ENCODE measurements around the gene CAPN15.
A peak's percentile ranks its signal among the peaks of the same experiment; 100 is the strongest.

The CAPN15 gene

DNA sequence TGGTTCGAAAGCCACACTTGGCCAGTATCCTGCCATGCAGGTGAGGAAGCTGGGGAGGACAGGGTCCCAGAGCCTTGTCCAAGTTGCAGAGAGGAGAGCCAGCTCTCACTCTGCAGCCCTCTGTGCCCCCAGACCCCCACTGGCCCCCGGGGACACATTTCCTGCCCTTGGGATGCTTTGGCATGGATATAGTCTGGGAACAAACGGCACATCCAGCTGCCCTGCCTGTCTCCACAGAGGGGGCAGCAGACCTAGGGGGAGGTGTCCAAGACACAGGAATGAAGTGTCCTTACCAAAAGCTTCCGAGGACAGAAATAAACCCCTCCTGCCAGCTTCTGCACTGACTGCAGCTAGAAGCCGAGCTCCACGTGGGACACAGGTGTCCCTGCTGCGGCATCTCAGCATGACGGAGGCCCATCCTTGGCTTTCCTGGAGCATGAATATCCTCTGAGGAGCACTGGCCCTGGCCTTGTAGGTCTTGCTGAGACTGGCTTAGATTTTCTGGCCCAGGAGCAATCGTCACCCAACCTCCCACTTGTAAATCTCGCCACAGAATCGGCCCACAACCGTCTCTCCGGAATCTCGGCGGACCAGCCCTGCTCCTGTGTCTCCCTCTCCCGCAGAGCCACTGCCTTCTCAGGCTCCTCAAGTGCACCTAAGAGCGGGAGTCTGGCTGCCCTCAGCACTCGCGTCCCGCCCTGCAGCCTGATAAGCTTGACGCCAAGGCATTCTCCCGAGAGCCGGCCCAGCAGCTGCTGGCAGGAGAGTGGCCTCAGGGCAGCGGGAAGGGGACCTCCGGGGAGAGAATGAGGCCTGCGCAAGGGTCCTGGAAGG is 1.1 kb upstream of the CAPN15 start:
- peak in 1 of 4 experiments; percentile 33 for DNase-seq

DNA sequence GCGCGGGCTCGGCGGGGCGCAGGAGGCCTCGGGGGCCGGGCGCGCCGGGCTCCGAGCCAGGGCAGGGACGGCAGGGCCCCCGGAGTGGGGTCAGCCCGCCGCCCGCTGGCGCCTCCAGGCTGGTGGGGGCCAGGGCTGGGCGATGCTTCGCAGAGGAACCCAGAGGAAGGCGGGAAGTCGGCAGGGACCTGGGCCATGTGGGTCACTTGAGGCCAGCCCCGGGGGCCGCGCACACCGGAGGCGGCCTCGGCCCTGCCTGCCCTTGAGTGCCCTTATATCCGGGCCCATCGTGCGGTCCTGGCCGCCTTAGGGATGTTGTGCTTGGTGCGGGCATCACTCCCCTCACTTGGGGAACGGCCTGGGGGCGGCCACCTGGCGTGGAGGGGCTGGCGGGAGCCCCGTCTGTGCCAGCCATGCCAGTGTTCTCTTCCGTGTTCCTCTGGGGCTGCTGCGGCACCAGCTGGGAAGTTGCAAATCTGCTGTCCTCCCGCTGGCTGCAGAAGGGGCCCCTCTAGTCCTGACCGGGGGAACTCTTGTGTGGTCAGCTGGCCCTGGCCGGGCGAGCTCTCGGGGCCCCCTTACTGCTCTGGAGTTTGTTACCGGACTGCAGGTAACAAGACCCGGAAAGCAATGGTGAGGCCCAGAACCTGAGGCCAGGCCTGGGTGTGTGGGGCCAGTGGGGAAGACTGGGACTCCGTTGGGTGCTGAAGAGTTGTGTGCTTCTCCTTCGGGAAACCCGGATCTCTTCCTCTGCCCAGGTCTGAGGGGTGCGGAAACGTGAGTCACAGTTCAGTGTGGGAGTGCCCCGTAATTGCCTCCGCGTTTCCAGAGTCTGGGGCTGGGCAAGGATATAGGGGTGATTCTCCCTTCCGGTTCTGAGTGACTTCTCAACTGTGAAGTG is 849 bp downstream of the CAPN15 start:
- DNase-seq = peak in 1 of 4 experiments; percentile 18

DNA sequence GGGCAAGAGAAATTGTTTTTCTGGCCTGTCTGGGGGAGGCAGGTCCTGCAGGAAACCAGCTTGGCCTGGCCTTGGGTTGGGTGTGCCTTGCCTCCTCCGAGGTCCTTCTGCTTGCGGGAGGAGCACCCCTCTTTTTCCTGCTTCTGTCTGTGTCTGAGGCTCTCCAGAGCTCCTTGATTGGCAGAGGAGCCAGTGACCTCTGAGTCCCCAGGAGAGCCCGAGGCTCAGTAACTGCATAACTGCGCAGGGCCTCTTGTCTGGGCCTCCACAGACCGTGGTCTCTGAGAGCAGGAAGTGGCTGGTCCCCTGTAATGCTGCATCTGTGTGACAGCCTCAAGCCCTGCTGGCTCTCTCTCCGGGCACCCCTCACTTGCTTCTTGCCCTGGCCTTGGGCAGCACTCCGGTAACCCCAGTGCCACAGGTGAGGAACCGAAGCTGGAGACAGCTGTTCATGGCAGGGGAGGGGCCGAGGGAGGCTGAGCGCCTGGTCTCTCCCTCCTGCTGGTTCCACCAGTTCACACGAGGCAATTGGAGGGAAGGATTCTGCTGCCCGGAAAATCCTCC is 1.6 kb downstream of the CAPN15 start:
- DNase-seq = no peak

DNA sequence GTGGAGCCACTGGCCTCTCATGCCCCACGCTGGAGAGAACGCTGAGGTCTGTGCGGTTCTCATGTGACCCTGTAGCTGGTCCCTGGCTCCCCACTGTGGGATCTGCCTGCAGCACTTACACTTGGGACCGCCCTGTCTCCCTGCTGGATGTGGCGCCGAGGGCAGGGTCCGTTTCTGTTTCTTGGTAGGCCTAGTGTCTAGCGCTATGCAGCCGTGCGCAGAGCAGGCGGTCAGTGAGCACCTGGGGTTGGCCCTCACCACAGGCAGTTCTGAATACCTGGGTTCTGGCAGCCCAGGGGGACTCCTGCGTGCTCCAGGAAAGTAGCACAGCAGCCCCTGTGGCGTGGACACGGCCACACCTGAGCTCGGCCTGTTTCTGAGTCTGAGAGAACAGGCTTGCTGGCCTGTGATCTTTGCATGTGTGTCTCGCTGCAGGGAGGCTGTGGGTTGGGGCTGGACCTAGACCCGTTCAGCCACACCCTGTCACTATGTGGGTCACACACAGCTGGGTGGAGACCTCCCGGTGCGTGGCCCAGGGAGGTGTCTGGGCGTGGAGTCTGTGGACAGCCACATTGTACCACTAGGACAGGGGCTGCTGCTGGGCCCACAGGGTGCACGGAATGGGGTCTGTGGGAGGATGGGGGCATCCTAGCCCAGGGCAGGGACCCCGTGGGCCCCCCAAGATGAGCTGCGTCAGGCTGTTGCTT is 2.8 kb downstream of the CAPN15 start:
- no peak for DNase-seq

DNA sequence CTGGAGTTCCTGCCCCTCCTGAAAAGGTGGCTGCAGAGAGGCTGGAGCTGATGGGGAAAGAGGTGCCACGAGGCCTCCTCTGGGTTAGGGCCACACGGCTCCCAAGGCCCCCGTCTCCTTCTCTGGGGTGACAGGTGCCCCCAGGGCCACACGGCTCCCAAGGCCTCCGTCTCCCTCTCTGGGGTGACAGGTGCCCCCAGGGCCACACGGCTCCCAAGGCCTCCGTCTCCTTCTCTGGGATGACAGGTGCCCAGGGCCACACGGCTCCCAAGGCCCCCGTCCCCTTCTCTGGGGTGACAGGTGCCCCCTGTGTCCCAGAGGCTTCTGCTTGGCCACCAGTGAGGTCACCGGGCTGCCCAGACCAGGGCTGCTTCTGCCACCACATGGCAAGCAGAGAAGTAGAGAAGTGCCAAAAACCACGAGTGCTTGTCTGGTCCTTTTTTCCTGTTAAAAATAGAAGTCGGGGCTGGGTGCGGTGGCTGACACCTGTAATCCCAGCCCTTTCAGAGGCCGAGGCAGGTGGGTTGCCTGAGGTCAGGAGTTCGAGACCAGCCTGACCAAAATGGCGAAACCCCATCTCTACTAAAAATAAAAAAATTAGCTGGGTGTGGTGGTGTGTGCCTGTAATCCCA is 4.1 kb downstream of the CAPN15 start:
- DNase-seq = no peak

DNA sequence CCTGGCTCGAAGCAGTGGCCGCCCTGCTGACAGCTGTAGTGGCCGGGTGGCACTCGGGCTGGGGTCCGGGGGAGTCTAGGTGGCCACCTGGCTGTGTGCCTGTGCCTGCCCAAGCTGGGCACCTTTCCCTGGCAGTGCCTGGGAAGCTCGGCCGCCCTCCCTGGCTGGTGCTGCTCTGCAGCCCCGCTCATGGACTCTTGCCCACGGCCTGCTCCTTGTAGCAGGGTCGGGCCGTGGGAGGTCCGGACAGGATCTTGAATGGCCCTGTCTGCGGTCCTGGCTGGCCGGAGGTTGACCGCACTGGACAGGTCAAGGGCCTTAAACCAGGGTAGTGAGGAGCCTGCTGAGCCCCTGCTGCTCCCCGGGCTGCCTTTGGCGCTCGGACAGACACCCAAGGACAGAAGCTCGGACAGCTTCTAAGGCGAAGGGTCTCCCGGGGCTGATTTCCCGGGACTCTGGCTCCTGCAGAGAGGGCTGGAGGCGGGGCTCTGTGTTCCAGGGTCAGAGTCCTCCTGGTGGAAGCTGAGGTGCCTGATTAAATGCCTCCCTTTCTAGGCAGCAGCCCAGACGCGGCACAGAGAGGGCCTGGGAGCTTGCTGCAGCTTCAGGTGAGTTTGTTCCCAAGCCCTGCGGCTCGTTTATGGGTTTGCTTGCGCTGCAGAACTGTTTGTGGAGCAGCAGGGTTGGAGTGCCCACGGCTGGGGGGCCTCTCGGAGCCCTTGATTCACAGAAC is 6.0 kb downstream of the CAPN15 start:
- DNase-seq = no peak

DNA sequence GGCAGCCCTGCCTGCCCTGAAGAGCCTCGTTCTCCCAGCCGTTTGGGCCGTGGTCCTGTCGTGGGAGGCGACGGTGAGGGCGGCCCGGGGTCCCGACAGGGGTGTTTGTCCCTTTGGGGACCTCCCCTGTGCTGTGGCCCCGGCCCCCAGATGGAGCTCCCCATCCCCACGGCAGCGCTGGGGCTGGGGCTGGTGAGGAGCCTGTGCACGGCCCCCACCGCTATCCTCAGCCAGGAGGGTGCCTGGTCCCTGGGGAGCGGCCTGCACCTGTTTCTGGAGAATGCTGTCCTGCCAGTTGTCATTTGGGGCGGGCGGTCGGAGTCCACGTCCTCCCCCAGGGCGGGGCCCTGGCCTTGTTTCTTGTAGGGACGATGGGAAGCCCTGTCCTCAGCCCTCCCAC is 6.6 kb downstream of the CAPN15 start:
- DNase-seq = no peak

DNA sequence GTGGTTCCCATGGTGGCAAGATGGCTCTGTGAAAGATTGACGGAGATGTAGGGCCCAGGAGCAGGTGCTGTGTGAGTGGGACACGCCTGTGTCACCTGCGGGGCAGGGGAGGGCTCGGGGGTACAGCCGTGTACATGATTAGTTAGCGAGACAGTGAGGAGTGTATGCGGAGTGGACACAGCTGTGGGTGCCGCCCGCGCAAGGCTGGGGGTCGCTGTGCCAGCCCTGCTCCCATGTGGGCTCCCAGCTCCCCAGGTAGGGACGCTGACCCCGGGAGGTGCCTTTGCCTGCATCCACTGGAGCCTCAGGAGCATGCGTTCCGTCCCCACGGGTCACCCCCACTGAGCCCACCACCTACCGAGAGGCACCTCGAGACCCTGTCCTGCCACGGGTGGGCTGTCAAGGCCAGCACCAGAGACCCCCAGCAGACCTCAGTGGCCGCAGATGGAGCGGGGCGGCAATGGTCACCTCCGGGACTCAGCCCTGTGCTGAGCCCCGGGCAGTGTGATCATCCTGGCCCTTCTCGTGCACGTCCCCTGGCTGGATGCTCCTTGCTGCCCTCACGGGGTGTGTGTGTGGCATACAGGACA is 7.4 kb downstream of the CAPN15 start:
- DNase-seq = no peak

DNA sequence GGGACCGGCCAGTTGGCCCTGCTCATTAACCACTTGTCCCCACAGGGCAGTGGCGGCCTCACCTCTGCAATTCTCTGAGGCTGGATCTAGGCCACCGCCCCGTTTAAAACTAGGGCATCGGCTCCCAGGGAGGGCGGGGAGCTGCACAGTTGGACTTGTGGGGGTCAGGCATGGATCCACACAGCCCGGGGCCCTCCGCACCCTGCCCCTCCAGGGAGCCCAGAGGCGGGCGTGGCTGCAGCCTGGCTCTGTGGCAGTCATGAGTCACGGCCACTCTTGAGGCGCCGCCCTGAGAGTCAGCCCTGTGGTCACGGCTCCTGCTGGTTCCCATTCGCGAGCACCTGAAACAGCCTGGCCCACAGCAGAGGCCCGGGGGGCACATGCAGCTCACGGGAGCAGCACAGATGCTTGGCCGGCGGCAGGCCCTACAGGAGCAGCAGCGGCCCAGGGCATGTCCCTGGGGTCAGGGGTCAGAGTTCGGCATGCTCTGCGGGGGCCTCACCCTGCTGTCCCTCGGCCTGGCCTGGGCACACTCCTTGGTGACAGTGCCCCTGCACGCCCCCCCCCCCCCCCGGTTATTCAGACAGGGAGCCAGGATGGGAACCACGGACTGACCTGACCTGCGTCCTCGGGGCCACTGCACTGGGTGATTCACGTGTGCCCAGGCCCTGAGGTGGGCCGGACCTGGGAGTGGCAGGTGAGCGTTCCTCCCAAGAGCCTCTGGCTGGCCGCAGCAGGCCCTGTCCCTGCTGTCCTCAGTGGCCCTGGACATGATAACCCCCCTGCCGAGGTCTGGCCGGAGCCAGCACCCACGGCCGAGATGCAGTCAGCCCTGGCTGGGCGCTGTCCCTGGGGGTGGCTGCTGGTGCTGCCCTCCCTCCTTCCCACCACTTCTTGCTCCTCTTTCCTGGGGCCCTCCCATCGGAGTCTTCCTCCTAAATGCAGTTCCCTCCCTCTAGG is 8.2 kb downstream of the CAPN15 start:
- no peak for DNase-seq

DNA sequence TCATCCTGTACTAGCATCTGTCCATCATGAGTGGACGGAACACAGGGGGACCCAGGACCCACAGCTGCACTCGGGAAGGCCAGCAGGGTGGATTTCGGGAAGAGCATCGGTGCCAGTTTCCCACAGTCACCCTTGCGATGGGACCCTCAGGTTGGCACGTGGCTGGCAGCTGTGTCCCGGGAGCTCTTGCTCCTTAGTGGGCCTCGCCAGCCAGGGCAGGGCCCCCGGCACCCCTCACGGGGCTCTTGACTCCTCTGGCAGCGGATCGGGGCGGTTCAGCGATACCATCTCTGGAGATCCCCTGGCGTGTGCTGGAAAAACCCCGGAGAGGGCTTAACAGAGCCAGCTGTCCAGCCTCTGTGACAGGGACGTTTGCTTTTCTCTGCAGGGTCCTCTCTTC is 9.2 kb downstream of the CAPN15 start:
- no peak for DNase-seq

DNA sequence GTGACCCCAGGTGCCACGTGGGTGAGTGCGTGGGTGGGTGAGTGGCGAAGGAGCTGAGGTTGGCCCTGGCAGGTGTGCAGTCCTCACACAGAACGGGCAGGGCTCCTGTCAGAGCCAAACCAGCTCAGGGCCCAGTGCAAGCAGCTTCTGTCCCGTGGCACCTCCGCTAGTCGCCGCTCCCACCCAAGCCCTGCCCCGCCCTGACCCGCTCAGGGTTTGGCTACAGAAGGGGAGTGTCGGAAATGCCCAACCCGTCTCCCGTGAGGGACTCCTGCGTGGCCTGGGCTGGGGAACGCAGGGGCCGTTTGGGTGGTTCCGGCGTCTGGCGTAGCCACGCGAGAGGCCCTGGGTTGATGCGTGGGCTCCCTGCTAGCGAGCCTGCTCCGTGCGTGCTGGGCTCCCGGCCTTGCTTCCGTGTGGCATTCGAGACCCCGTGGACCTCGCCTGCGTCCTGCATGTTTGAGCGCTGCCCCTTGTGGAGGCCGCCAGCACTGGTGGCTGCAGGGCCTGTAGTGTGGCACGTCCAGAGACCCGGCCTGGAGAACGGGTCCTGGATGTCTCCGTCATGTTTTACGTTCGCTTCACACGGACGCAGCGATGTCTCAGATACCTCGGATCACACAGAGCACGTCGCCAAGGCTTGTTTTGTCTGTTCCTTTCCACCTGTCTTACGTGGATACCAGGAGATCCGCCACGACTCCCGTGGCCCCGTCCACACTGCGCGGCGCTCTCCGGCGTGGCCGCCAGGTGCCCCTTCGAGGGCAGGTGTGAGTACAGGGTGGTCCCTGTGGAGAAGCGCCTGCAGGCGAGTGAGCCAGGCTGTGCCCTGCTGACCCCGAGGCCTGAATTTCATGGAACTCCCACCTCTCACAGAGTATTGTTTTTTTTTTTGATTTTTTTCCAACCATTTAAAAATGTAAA is 10.2 kb downstream of the CAPN15 start:
- no peak for DNase-seq

DNA sequence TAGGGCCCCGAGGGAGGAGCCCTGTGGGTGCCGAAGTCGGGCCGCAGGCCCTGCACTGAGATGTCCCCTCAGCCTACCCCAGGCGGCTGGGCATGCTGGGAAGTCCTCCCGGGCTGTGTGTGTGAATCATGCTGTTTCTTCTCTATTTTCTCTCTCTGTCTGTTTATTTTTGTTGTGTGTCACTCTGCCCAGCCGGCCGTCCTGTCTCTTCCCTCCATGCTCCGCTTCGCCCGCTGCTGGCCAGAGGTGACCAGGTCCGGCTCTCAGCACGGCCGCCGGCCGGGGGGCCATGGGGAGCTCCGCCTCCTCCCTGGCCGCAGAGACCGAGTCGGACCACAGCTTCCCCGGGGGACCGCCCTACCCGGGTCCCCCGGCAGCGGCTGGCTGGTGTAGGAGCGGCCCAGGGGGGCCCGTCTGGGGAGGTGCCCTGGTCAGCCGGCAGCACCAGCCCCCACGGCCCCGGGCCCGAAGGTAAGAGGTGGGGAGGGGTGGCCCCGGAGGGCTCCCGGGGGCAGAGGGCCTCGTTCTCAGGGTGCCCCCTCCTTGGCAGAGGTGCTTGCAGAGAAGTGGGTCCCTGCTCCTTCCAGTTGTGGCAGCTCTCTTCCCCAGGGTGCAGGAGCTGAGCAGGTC is 12.5 kb downstream of the CAPN15 start:
- DNase-seq = no peak

DNA sequence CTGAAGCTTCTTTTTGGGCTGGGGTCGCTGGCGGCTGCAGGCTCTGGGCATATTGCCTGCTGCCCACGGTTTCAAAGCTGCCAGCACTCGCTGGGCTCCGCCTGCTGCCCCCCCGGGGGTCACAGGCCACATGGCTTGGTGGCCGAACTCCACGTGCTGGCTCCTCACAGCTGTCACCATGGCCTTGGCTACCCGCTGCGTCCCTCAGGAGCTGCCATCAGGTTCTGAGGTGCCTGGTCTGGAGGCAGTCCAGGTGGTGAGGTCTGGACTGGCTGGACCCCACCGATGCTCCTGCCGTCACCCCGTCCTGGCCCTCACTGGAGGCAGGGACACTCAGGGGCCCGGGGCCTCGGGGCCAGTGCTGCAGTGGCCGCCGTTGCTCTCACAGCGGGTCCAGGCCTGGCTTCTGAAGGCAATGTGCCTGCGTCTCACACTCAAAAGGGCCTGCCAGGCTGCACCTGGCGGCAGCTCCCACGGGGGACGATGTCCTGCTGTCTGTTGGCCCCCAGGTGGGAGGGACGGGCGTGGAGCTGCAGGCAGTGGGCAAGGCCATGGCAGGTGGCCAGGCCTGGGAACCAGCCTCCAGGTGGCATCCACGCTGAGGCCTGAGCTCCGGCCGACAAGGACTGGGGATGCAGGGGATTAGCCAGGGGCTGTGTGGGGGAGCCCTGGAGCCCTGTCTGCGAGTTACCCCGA is 13.3 kb downstream of the CAPN15 start:
- DNase-seq = no peak

DNA sequence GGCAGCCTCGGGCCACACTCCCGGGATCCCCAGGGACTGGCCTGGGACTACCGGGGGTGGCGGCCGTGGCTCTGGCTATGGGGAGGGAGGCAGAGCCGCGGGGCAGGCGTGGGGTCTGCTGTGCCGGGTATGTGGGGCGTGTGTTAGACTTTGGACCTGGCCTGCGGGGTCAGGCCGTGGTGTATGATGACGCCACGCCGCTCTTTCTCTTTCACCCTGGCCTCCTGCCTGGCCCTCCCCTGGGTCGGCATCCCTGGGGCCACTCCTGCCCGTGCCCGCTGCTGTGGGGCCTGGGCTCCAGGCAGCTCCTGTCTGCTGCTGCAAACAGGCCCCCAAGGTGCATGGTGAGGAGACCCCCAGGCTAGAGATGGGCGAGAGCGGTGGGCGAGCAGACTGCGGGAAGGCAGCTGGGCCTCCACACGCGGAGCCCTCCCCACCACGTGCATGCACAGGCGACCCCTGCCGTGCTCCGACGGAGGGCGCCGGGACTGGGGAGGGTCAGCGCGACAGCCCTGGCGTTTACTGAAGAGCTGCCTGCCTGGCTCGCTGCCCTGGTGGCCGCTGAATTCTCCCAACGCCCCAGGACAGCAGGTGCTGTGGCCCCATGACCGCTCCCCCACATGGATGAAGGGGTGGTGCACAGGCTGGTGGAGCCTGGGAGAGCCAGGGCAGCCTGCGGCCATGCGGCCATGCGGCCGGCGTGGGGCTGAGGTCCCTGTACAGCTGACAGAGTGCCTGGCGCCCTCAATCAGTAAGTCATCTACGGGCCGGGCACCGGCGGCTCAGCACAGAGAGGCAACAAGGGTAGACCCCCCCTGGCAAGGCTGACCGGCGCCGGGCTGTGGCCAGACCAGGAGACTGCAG is 16.0 kb downstream of the CAPN15 start:
- no peak for DNase-seq

DNA sequence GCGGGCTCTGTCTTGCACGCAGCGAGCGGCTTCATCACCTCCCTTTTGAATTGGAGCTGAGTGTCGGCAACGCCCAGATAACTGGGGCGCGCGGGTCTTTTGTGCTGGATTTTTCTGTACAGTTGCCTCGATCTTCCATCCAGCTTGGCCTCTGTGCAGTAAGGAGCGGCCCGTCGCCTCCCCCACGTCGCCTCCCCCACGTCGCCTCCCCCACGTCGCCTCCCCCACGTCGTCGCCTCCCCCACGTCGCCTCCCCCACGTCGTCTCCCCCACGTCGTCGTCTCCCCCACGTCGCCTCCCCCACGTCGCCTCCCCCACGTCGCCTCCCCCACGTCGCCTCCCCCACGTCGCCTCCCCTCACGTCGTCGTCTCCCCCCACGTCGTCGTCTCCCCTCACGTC is 17.0 kb downstream of the CAPN15 start:
- no peak for DNase-seq

DNA sequence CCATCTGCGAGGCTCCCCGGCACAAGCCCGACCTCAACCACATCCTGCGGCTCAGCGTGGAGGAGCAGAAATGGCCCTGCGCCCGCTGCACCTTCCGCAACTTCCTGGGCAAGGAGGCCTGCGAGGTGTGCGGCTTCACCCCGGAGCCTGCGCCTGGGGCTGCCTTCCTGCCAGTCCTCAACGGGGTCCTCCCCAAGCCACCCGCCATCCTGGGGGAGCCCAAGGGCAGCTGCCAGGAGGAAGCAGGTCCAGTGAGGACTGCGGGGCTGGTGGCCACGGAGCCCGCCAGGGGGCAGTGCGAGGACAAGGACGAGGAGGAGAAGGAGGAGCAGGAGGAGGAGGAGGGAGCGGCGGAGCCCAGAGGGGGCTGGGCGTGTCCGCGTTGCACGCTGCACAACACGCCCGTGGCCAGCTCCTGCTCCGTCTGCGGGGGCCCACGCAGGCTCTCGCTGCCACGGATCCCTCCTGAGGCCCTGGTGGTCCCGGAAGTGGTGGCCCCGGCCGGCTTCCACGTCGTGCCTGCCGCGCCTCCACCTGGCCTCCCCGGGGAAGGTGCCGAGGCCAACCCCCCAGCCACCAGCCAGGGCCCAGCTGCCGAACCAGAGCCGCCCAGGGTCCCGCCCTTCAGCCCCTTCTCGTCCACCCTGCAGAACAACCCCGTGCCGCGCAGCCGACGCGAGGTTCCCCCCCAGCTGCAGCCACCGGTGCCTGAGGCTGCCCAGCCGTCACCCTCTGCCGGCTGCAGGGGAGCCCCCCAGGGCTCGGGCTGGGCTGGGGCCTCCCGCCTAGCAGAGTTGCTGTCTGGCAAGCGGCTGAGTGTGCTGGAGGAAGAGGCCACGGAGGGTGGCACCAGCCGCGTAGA is 19.6 kb downstream of the CAPN15 start:
- DNase-seq = peak in 1 of 4 experiments; percentile 38

All from activated naive CD4-positive, alpha-beta T cell (primary cell).